Activated CD4-positive, alpha-beta memory T cell treated with anti-CD3 and anti-CD28 coated beads for 36 hours (primary cell): ENCODE measurements around the gene PPM1M. TPM values are rescaled to one million over a fixed set of nuclear protein-coding genes. Genes with fewer than 3 reads are reported as not detected.

Experiments used
- CTCF ChIA-PET: fragments of 350-600 bp; sonication (Branson Sonifier 250); formaldehyde crosslinking; loops from one replicate; lab custom pipeline; 2021; ENCODE audit warnings: antibody characterized with exemption, inconsistent platforms; lab: Charles Lee
- POLR2A ChIA-PET: fragments of 350-600 bp; sonication (Branson Sonifier 250); formaldehyde crosslinking; loops from one replicate; lab custom pipeline; 2021; ENCODE audit warnings: antibody characterized with exemption; lab: Charles Lee
- DNase-seq: peaks from one replicate; pipeline ENCODE4 v3.0.0-alpha.2; 2020
- H3K27ac Mint-ChIP-seq: one replicate; pipeline ENCODE4 v1.8.0; 2021; ENCODE audit warnings: mixed read lengths
- H3K27me3 Mint-ChIP-seq: one replicate; pipeline ENCODE4 v1.8.0; 2021; ENCODE audit warnings: mixed read lengths
- H3K36me3 Mint-ChIP-seq: one replicate; pipeline ENCODE4 v1.8.0; 2021; ENCODE audit warnings: mixed read lengths
- H3K4me1 Mint-ChIP-seq: one replicate; pipeline ENCODE4 v1.8.0; 2021; ENCODE audit warnings: low read depth, mixed read lengths
- H3K4me3 Mint-ChIP-seq: one replicate; pipeline ENCODE4 v1.8.0; 2021; ENCODE audit warnings: mild to moderate bottlenecking, mixed read lengths
- H3K9me3 Mint-ChIP-seq: one replicate; pipeline ENCODE4 v1.8.0; 2021; ENCODE audit warnings: mixed read lengths
- intact Hi-C: fragments of 100-400 bp; cut with micrococcal nuclease; formaldehyde crosslinking; loops from one replicate; pipeline ENCODE4 v1.15.1; 2023
- total RNA-seq, 2 experiments: library from RNA; stranded (reverse); gene quantifications; one replicate each; pipeline ENCODE4 v1.2.3, GENCODE V29; 2021

Gene PPM1M
- 100 to 1,000 TPM; 111 TPM for total RNA-seq

GRCh38 chr3:52245322-52246263 is at the start of gene PPM1M:
Gene PPM1M (plus strand): TSS chr3:52245759. CDS start chr3:52245825, 66 bp downstream.
- peaks cover 80% of the 10 kb centered on the region for H3K4me1 Mint-ChIP-seq
- H3K27me3 Mint-ChIP-seq: no peaks in the 10 kb centered on the region
- intact Hi-C loops: no loop called here
- H3K36me3 Mint-ChIP-seq: peaks cover 52% of the 10 kb centered on the region
- POLR2A ChIA-PET: interaction anchor here (0.8 to 8.7 kb wide), 11 partner anchors 7 to 33 kb away, joined by 3 to 128 read pairs (median 4); partner anchors contain the start of genes TLR9 and WDR82
- DNase-seq: peak; percentile 64
- peaks cover 5% of the 10 kb centered on the region for H3K9me3 Mint-ChIP-seq
- H3K27ac Mint-ChIP-seq: peak within 1 kb of the TSS; percentile 94
- H3K4me3 Mint-ChIP-seq: peak within 1 kb of the TSS; percentile 95
- CTCF ChIA-PET: interaction anchor here (1.2 to 11.6 kb wide), 7 partner anchors 14 to 93 kb away, joined by 6 to 148 read pairs (median 8); partner anchors contain the start of gene WDR82

- Mint-ChIP-seq H3K4me1 (peaks cover 29% of the 10 kb centered on the region), H3K9me3 (no peaks in the 10 kb centered on the region), H3K4me3 (no peak overlapping the region), H3K27ac (no peak overlapping the region), H3K36me3 (peaks cover 15% of the 10 kb centered on the region), H3K27me3 (no peaks in the 10 kb centered on the region)
- POLR2A ChIA-PET: no interaction called here
- CTCF ChIA-PET: interaction anchor here (0.7 to 1.0 kb wide), 2 partner anchors 36 to 143 kb away, joined by 4 read pairs; no protein-coding TSS in a partner anchor
- intact Hi-C loops: no loop called here
- no peak for DNase-seq
These were observed 49.7 kb upstream of the PPM1M start for GRCh38 chr3:52195823-52196331.

GRCh38 chr3:52196977-52197376 is 48.6 kb upstream of the PPM1M start:
- intact Hi-C loops: no loop called here
- peaks cover 25% of the 10 kb centered on the region for H3K36me3 Mint-ChIP-seq
- no peak for DNase-seq
- CTCF ChIA-PET: interaction anchor here (0.7 to 1.5 kb wide), 5 partner anchors 20 to 196 kb away, joined by 3 to 4 read pairs (median 3); partner anchors contain the start of gene POC1A
- peaks cover 40% of the 10 kb centered on the region for H3K4me1 Mint-ChIP-seq
- no peak overlapping the region for H3K4me3 Mint-ChIP-seq
- no peaks in the 10 kb centered on the region for H3K27me3 Mint-ChIP-seq
- POLR2A ChIA-PET: interaction anchor here (1.1 kb wide), 1 partner anchor 14 kb away, joined by 3 read pairs; no protein-coding TSS in a partner anchor
- H3K9me3 Mint-ChIP-seq: no peaks in the 10 kb centered on the region
- H3K27ac Mint-ChIP-seq: peak overlapping the region; percentile 81

GRCh38 chr3:52197499-52197841 is 48.1 kb upstream of the PPM1M start:
- H3K4me1 Mint-ChIP-seq: peaks cover 44% of the 10 kb centered on the region

DNA sequence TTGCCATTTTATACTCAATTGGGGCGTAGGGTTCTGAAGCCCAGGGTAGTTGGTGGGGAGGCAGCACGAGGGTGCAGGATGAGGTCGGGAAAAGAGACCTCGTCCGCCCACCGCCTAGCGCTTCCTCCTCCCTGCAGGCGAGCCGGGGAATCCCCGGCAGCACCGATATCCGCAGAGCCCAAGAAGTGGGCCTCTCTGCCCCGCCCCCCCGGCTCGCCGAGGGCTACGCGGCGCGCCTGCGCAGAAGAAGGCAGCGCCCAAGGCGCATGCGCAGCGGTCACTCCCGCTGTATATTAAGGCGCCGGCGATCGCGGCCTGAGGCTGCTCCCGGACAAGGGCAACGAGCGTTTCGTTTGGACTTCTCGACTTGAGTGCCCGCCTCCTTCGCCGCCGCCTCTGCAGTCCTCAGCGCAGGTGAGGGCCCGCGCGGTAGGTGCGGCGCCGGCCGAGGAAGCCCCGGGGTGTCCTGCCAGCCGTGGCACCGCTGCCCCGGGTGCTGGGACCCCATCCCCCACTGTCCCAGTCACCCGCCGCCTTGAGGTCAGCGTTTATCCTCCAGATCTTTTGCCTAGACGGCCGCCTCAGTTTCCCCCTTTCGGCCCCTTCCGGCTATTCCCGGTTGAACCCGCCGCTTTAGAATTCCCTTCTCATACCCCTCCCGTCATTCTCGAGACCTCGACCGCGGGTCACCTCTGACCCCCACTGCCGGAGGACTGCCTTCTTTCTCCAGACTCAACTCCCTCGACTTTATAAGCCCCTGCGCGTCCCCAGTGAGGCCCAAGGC is 47.5 kb upstream of the PPM1M start, which contains the start of gene ALAS1:
Gene ALAS1, plus strand, starts transcription at position 319 of the 784 bp plus-strand sequence. CDS start 1,082 bp downstream, outside the sequence.
- Mint-ChIP-seq H3K9me3 (no peaks in the 10 kb centered on the region), H3K27ac (peak within 1 kb of the TSS; percentile 81), H3K4me3 (peak within 1 kb of the TSS; percentile 98), H3K27me3 (no peaks in the 10 kb centered on the region), H3K36me3 (peaks cover 35% of the 10 kb centered on the region), H3K4me1 (peaks cover 46% of the 10 kb centered on the region)
- ChIA-PET POLR2A (interaction anchor here (1.1 kb wide), 1 partner anchor 13 kb away, joined by 3 read pairs; no protein-coding TSS in a partner anchor), CTCF (interaction anchor here (1.5 kb wide), 1 partner anchor 19 kb away, joined by 3 read pairs; no protein-coding TSS in a partner anchor)
- peak; percentile 97 for DNase-seq
- intact Hi-C loops: loop anchor here (1.0 kb wide), 2 partner anchors 22 to 44 kb away; partner anchors contain the start of gene POC1A

More at GRCh38 chr3:52197499-52197841, 48.1 kb upstream of the PPM1M start:
- ChIA-PET POLR2A (interaction anchor here (1.1 kb wide), 1 partner anchor 14 kb away, joined by 3 read pairs; no protein-coding TSS in a partner anchor), CTCF (interaction anchor here (0.7 to 1.5 kb wide), 3 partner anchors 20 to 43 kb away, joined by 3 read pairs; partner anchors contain the start of gene POC1A)
- peak overlapping the region; percentile 81 for H3K27ac Mint-ChIP-seq
- peaks cover 29% of the 10 kb centered on the region for H3K36me3 Mint-ChIP-seq
- intact Hi-C loops: no loop called here
- peak overlapping the region; percentile 98 for H3K4me3 Mint-ChIP-seq
- H3K9me3 Mint-ChIP-seq: no peaks in the 10 kb centered on the region
- no peak for DNase-seq
- H3K27me3 Mint-ChIP-seq: no peaks in the 10 kb centered on the region

DNA sequence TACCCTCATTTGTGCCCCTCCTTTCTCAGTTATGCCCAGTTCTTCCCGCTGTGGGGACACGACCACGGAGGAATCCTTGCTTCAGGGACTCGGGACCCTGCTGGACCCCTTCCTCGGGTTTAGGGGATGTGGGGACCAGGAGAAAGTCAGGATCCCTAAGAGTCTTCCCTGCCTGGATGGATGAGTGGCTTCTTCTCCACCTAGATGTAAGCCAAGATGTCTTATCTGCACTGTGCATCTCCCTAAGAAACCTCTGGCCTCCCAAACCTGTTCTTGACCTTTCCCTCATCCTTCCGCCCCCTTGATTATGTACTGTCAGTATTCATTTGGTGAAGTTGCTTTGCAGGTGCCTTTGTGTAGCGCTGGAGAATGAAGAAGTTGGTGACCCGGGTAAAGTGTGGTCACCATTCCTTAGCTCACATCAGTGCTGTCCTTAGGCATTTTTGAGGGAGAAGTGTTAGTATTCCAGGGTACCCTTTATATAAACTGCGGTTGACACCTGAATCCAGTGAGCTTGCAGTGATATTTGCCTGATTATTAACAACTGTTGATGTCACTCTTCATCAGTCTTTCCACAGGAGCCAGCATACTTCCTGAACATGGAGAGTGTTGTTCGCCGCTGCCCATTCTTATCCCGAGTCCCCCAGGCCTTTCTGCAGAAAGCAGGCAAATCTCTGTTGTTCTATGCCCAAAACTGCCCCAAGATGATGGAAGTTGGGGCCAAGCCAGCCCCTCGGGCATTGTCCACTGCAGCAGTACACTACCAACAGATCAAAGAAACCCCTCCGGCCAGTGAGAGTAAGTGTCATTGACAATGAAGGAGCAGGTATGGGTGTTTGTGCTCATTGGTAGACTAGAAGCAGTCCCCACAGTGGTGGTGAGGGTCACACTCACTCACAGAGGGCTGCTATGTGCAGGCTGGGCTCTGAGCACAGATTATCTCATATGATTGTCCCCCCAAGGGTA is 46.6 kb upstream of the PPM1M start:
- peak overlapping the region; percentile 98 for H3K4me3 Mint-ChIP-seq
- no peaks in the 10 kb centered on the region for H3K9me3 Mint-ChIP-seq
- H3K27ac Mint-ChIP-seq: peak overlapping the region; percentile 81
- no peak for DNase-seq
- H3K36me3 Mint-ChIP-seq: peaks cover 42% of the 10 kb centered on the region
- intact Hi-C loops: loop anchor here (1.0 kb wide), 2 partner anchors 21 to 45 kb away; partner anchors contain the start of gene POC1A
- POLR2A ChIA-PET: no interaction called here
- no peaks in the 10 kb centered on the region for H3K27me3 Mint-ChIP-seq
- CTCF ChIA-PET: interaction anchor here (0.7 to 1.1 kb wide), 2 partner anchors 19 to 75 kb away, joined by 3 read pairs; no protein-coding TSS in a partner anchor
- peaks cover 51% of the 10 kb centered on the region for H3K4me1 Mint-ChIP-seq

GRCh38 chr3:52200981-52201679 is 44.4 kb upstream of the PPM1M start:
- H3K4me1 Mint-ChIP-seq: peaks cover 65% of the 10 kb centered on the region
- ChIA-PET POLR2A (interaction anchor here (0.6 kb wide), 1 partner anchor 222 kb away, joined by 3 read pairs; no protein-coding TSS in a partner anchor), CTCF (interaction anchor here (1.0 to 11.0 kb wide), 4 partner anchors 20 to 162 kb away, joined by 3 to 76 read pairs (median 4); no protein-coding TSS in a partner anchor)
- no peaks in the 10 kb centered on the region for H3K27me3 Mint-ChIP-seq
- no peak overlapping the region for H3K4me3 Mint-ChIP-seq
- H3K36me3 Mint-ChIP-seq: peaks cover 61% of the 10 kb centered on the region
- DNase-seq: no peak
- H3K27ac Mint-ChIP-seq: peak overlapping the region; percentile 74
- no peaks in the 10 kb centered on the region for H3K9me3 Mint-ChIP-seq
- intact Hi-C loops: no loop called here

DNA sequence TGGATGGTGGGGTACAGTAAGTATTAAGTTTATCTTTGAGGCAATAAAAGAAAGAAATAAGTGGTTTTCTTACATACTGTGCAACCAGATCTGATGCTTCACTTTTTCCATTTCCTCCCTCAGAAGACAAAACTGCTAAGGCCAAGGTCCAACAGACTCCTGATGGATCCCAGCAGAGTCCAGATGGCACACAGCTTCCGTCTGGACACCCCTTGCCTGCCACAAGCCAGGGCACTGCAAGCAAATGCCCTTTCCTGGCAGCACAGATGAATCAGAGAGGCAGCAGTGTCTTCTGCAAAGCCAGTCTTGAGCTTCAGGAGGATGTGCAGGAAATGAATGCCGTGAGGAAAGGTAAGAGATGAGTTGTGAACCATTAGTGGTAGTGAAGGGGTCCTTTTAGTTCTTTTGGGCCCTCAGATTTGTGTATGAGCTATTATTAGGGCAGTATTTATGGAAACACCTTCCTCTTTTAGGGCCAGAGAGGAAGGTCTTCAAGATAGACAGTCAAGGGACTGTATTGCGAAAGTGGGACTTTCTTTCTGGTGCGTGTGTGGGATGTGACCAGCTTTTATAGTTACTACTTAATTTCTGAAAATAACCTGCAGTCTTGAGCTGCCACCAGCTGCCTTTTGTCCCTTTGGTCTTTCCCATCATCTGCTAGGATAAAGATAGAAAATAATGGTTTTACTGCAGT is 43.0 kb upstream of the PPM1M start:
- no peak for DNase-seq
- ChIA-PET CTCF (interaction anchor here (1.4 to 11.0 kb wide), 3 partner anchors 19 to 58 kb away, joined by 3 to 76 read pairs (median 6); no protein-coding TSS in a partner anchor), POLR2A (no interaction called here)
- H3K36me3 Mint-ChIP-seq: peaks cover 70% of the 10 kb centered on the region
- peaks cover 58% of the 10 kb centered on the region for H3K4me1 Mint-ChIP-seq
- intact Hi-C loops: no loop called here
- no peaks in the 10 kb centered on the region for H3K9me3 Mint-ChIP-seq
- H3K27ac Mint-ChIP-seq: peak overlapping the region; percentile 74
- no peak overlapping the region for H3K4me3 Mint-ChIP-seq
- no peaks in the 10 kb centered on the region for H3K27me3 Mint-ChIP-seq

DNA sequence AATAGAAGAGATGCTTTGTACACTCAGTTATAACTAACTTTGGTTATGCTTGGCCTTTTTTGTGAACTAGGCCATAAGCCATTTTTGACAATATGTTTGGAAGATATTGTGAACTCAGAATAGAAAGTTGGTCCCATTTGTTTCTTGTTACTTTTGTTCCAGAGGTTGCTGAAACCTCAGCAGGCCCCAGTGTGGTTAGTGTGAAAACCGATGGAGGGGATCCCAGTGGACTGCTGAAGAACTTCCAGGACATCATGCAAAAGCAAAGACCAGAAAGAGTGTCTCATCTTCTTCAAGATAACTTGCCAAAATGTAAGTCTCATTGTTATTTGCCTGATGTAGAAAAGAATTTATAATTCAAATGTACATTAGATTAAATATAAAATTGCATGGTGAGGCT is 41.9 kb upstream of the PPM1M start:
- peaks cover 76% of the 10 kb centered on the region for H3K36me3 Mint-ChIP-seq
- POLR2A ChIA-PET: no interaction called here
- no peaks in the 10 kb centered on the region for H3K9me3 Mint-ChIP-seq
- H3K4me3 Mint-ChIP-seq: no peak overlapping the region
- no peak for DNase-seq
- CTCF ChIA-PET: interaction anchor here (1.4 to 11.0 kb wide), 4 partner anchors 18 to 136 kb away, joined by 3 to 76 read pairs (median 8); no protein-coding TSS in a partner anchor
- H3K4me1 Mint-ChIP-seq: peaks cover 54% of the 10 kb centered on the region
- H3K27ac Mint-ChIP-seq: peak overlapping the region; percentile 18
- H3K27me3 Mint-ChIP-seq: no peaks in the 10 kb centered on the region
- intact Hi-C loops: no loop called here
